ENCODE results near the gene SGTA.

SGTA gene

DNA sequence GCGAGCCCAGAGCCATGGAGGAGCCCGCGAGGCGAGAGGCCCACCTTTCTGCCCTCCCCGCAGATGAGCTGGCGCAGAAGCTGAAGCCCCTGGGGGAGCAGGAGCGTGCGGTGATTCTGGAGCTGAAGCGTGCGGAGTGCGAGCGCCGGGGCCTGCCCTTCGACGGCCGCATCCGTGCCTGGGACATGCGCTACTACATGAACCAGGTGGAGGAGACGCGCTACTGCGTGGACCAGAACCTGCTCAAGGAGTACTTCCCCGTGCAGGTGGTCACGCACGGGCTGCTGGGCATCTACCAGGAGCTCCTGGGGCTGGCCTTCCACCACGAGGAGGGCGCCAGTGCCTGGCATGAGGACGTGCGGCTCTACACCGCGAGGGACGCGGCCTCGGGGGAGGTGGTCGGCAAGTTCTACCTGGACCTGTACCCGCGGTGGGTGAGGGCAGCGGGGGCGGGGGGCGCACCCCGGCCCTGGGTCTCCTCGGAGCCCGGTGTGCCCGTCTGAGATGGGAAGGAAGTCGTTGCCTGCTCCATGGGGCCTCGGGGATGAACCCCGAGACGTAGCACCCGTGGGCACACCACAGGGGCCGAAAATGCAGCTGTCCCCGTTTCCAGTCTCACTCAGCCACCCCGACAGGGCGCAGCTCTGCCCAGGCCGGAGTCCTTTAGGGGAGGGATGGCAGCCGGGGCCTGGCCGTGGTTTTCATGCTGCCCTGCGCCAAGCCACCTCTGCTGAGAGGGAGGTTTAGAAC is 24.5 kb upstream of the SGTA start:
- Histone ChIP-seq H3K4me1 (ENCODE audit: insufficient read depth, low read length) (no peaks in the 10 kb centered on the region), H3K27me3 (ENCODE audit: control insufficient read depth in 1 of 2, insufficient read depth in 2 of 2, low read length in 2 of 2) (no peaks in the 10 kb centered on the region), H3K9me3 (ENCODE audit: low read length) (no peaks in the 10 kb centered on the region), H3K4me3 (ENCODE audit: low read depth in 1 of 2, low read length in 2 of 2) (no peak overlapping the region), H3K36me3 (ENCODE audit: insufficient read depth, low read length) (peaks cover 11% of the 10 kb centered on the region), H3K27ac (ENCODE audit: low read depth, low read length) (no peak overlapping the region), H3K9ac (ENCODE audit: low read length) (no peak overlapping the region)

DNA sequence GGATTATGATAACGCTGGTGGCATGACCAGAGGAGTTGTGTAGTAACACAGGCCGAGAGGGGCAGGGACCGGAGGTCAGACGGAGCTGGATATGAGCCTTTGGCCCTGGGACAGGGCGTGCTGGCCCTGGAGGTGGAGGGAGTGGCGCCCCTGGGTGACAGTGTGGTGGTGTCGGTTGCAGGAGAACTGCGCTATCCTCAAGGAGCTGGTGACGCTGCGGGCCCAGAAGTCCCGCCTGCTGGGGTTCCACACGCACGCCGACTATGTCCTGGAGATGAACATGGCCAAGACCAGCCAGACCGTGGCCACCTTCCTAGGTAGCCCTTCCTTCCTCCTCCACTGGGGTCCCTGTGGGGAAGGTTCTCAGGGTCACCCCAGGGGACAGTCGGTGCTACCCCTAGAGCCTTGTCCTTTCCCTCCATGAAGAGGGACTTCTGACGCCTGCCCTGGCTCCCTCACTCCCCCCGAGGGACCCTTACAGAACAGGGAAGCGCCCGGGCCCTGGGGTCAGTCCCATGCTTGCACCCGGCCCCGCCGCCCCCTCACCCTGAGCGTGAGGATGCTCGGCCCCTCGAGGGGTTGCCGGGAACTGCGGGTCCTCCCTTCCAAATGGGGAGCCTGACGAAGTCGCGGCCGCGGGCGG is 23.8 kb upstream of the SGTA start:
- no peak overlapping the region for H3K27ac ChIP-seq (ENCODE audit: low read depth, low read length)
- H3K9me3 ChIP-seq (ENCODE audit: low read length): no peaks in the 10 kb centered on the region
- peaks cover 11% of the 10 kb centered on the region for H3K36me3 ChIP-seq (ENCODE audit: insufficient read depth, low read length)
- no peaks in the 10 kb centered on the region for H3K27me3 ChIP-seq (ENCODE audit: control insufficient read depth in 1 of 2, insufficient read depth in 2 of 2, low read length in 2 of 2)
- no peak overlapping the region for H3K9ac ChIP-seq (ENCODE audit: low read length)
- no peak overlapping the region for H3K4me3 ChIP-seq (ENCODE audit: low read depth in 1 of 2, low read length in 2 of 2)
- no peaks in the 10 kb centered on the region for H3K4me1 ChIP-seq (ENCODE audit: insufficient read depth, low read length)

DNA sequence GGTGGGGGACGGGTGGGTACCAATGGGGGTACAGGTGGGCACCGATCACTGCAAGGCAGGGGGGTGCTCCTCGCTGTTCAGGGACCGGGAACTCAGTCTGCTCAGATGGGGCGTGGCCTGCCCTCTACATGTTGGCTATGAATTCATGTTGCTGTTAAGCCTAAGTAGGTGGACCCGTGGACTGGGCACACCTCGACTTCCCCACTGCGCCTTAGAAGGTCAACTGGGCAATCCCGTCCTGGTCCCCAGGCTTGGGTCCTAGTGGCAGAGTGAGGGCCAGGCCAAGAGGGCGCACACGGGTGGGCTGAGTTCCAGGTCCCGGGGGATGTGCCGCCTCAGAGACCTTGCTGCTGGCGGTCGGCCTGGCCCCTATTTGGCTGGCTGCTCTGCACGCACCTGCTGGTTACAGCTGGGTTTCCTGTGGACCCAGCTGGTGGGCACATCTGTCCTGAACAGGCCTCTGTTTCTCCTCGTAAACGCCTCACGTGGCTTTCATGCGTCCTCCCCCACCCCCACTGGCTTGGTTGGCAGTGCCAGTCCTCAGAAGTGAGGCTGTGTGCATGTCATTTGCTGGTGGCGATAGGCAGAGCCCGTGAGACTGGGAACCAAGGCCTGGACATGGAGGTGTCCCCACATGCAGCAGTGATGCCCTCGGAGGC is 23.0 kb upstream of the SGTA start:
- H3K9me3 ChIP-seq (ENCODE audit: low read length): no peaks in the 10 kb centered on the region
- H3K27me3 ChIP-seq (ENCODE audit: control insufficient read depth in 1 of 2, insufficient read depth in 2 of 2, low read length in 2 of 2): no peaks in the 10 kb centered on the region
- peaks cover 12% of the 10 kb centered on the region for H3K36me3 ChIP-seq (ENCODE audit: insufficient read depth, low read length)
- no peak overlapping the region for H3K4me3 ChIP-seq (ENCODE audit: low read depth in 1 of 2, low read length in 2 of 2)
- H3K9ac ChIP-seq (ENCODE audit: low read length): no peak overlapping the region
- H3K4me1 ChIP-seq (ENCODE audit: insufficient read depth, low read length): no peaks in the 10 kb centered on the region
- H3K27ac ChIP-seq (ENCODE audit: low read depth, low read length): no peak overlapping the region

DNA sequence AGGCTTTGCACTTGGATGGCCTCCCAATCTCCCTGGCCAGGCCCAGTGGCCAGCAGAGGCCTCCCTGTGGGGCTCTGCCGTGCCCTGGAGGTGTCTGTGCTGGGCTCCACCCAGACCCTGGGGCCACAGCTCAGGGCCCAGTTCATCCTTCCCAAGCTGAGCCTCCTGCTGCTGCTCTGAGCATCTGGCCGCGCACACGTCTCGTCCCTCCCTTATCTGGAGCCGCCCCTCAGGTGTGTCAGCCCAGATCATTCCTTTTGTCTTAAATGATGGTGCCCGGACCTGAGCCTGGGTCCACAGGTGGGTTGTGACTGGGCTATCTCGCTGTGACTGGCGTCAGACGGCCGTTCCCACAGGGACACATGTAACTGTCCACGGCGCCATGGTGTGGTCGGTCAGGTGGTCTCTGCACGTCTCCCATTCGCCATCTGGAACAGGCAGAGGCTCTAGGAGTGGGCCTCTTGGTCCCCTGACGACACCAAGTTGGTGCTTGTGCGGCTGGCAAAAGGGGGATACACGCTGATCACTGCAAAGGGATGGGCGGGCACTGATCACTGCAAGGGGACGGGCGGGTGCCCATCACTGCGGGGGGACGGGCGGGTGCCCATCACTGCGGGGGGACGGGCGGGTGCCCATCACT is 22.3 kb upstream of the SGTA start:
- Histone ChIP-seq H3K9ac (ENCODE audit: low read length) (no peak overlapping the region), H3K36me3 (ENCODE audit: insufficient read depth, low read length) (peaks cover 19% of the 10 kb centered on the region), H3K4me3 (ENCODE audit: low read depth in 1 of 2, low read length in 2 of 2) (no peak overlapping the region), H3K27me3 (ENCODE audit: control insufficient read depth in 1 of 2, insufficient read depth in 2 of 2, low read length in 2 of 2) (no peaks in the 10 kb centered on the region), H3K4me1 (ENCODE audit: insufficient read depth, low read length) (no peaks in the 10 kb centered on the region), H3K27ac (ENCODE audit: low read depth, low read length) (no peak overlapping the region), H3K9me3 (ENCODE audit: low read length) (no peaks in the 10 kb centered on the region)

- Histone ChIP-seq H3K27ac (ENCODE audit: low read depth, low read length) (no peak overlapping the region), H3K9me3 (ENCODE audit: low read length) (no peaks in the 10 kb centered on the region), H3K27me3 (ENCODE audit: control insufficient read depth in 1 of 2, insufficient read depth in 2 of 2, low read length in 2 of 2) (no peaks in the 10 kb centered on the region), H3K4me3 (ENCODE audit: low read depth in 1 of 2, low read length in 2 of 2) (no peak overlapping the region), H3K9ac (ENCODE audit: low read length) (no peak overlapping the region), H3K36me3 (ENCODE audit: insufficient read depth, low read length) (peaks cover 19% of the 10 kb centered on the region), H3K4me1 (ENCODE audit: insufficient read depth, low read length) (no peaks in the 10 kb centered on the region)
Measured at GRCh38 chr19:2804156-2805004, 21.3 kb upstream of the SGTA start.

DNA sequence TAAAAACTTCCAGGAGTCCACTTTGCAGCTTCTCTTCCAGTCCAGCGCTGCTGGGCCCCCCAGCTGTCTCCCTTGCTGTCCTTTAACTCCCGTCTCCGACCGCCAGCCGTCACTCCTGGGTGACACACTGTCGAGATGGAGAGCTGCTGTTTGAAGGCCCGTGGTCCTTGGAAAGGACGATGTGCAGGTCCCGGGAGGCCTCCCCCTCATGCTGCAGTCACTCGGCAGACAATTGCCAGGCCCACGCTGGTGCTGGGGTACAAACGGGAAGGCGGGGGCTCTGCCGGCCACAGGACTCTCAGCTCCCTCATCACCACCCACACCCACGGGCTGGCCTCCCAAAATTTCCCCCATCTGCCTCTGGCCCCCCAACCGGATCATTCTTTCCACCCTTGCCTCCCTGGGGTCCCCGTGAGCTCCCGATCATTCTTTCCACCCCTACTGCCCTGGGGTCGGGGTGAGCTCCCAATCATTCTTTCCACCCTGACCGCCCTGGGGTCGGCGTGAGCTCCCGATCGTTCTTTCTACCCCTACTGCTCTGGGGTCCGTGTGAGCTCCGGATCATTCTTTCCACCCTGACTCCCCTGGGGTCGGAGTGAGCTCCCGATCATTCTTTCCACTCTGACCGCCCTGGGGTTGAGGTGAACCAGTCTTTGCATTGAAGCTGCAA is 20.5 kb upstream of the SGTA start:
- Histone ChIP-seq H3K27me3 (ENCODE audit: control insufficient read depth in 1 of 2, insufficient read depth in 2 of 2, low read length in 2 of 2) (no peaks in the 10 kb centered on the region), H3K36me3 (ENCODE audit: insufficient read depth, low read length) (peaks cover 19% of the 10 kb centered on the region), H3K4me3 (ENCODE audit: low read depth in 1 of 2, low read length in 2 of 2) (no peak overlapping the region), H3K4me1 (ENCODE audit: insufficient read depth, low read length) (no peaks in the 10 kb centered on the region), H3K9me3 (ENCODE audit: low read length) (no peaks in the 10 kb centered on the region), H3K9ac (ENCODE audit: low read length) (no peak overlapping the region), H3K27ac (ENCODE audit: low read depth, low read length) (no peak overlapping the region)

GRCh38 chr19:2802826-2803225 is 19.8 kb upstream of the SGTA start:
- H3K4me1 ChIP-seq (ENCODE audit: insufficient read depth, low read length): no peaks in the 10 kb centered on the region
- H3K27me3 ChIP-seq (ENCODE audit: control insufficient read depth in 1 of 2, insufficient read depth in 2 of 2, low read length in 2 of 2): no peaks in the 10 kb centered on the region
- H3K9ac ChIP-seq (ENCODE audit: low read length): no peak overlapping the region
- H3K27ac ChIP-seq (ENCODE audit: low read depth, low read length): no peak overlapping the region
- H3K36me3 ChIP-seq (ENCODE audit: insufficient read depth, low read length): peaks cover 19% of the 10 kb centered on the region
- H3K9me3 ChIP-seq (ENCODE audit: low read length): no peaks in the 10 kb centered on the region
- no peak overlapping the region for H3K4me3 ChIP-seq (ENCODE audit: low read depth in 1 of 2, low read length in 2 of 2)

DNA sequence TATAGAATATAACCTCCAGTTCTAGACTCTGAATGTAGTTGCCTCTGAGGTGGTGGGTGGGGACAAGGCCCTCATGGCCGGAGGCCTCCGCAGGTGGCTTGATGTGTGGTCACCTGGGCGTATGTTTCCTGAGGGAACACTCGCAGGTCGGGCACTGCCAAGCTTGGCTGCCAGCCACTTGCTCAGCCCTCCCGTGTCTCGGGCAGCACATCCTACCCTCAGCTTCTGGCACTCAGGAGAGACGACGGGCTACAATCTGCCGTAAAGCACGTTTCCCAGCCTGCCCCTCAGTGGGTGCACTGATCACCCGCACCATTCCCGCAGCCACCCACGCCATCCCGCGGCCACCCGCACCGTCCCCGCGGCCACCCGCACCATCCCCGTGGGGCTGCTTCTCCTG is 17.4 kb upstream of the SGTA start:
- no peak overlapping the region for H3K4me3 ChIP-seq (ENCODE audit: low read depth in 1 of 2, low read length in 2 of 2)
- no peaks in the 10 kb centered on the region for H3K4me1 ChIP-seq (ENCODE audit: insufficient read depth, low read length)
- no peaks in the 10 kb centered on the region for H3K27me3 ChIP-seq (ENCODE audit: control insufficient read depth in 1 of 2, insufficient read depth in 2 of 2, low read length in 2 of 2)
- H3K9me3 ChIP-seq (ENCODE audit: low read length): no peaks in the 10 kb centered on the region
- H3K36me3 ChIP-seq (ENCODE audit: insufficient read depth, low read length): peaks cover 17% of the 10 kb centered on the region
- no peak overlapping the region for H3K9ac ChIP-seq (ENCODE audit: low read length)
- no peak overlapping the region for H3K27ac ChIP-seq (ENCODE audit: low read depth, low read length)

DNA sequence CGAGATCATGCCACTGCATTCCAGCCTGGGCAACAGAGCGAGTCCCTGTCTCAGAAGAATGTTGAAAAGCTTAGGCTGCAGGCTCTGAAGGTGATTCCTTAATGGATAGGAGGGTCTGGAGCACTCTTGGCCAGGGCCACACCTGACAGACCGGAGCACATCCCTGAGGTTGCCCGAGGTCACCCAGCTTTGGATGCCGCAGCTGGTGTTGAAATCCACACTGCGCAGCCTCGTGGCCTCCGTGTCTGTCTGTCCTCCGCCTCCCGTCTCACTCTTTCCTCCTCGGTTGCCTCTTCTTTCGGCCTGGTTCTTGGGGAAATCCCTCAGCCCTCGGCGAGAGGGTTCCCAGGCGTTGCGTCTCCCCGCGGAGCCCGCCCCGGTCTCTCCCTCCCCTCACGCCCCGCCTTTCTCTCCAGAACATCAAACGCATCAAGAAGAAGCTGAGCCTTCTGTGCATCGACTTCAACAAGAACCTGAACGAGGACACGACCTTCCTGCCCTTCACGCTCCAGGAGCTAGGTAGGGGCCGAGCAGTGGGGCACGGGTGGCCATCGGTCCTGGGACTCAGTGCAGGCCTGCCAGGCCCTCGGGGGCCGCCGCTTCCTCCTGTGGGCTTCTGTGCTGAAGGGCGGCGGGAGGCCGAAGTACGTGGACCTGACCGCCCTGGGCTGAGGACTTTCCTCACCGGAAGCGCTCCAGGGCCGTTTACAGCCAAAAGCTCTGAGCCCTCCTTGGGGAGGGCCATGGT is 16.4 kb upstream of the SGTA start:
- H3K4me1 ChIP-seq (ENCODE audit: insufficient read depth, low read length): no peaks in the 10 kb centered on the region
- H3K9me3 ChIP-seq (ENCODE audit: low read length): no peaks in the 10 kb centered on the region
- H3K36me3 ChIP-seq (ENCODE audit: insufficient read depth, low read length): peaks cover 19% of the 10 kb centered on the region
- no peak overlapping the region for H3K27ac ChIP-seq (ENCODE audit: low read depth, low read length)
- H3K9ac ChIP-seq (ENCODE audit: low read length): no peak overlapping the region
- no peak overlapping the region for H3K4me3 ChIP-seq (ENCODE audit: low read depth in 1 of 2, low read length in 2 of 2)
- H3K27me3 ChIP-seq (ENCODE audit: control insufficient read depth in 1 of 2, insufficient read depth in 2 of 2, low read length in 2 of 2): no peaks in the 10 kb centered on the region

DNA sequence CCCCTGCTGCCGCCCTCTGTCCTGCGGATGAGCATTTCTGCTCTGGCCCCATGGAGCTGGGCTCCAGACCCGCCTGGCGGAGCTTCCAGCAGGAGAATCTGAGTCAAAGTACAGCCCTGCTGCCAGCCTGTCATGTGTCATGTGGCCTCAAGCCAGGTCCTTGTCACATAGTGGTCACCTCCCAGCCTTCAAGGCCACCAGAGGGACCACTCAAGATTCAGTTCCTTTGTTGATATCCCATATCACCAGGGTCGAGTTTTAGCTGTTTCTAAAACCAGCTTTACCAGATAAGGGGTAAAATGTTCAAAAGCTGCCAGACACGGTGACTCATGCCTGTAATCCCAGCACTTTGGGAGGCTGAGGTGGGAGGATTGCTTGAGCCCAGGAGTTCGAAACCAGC is 15.7 kb upstream of the SGTA start:
- Histone ChIP-seq H3K27ac (ENCODE audit: low read depth, low read length) (no peak overlapping the region), H3K36me3 (ENCODE audit: insufficient read depth, low read length) (peaks cover 19% of the 10 kb centered on the region), H3K9ac (ENCODE audit: low read length) (no peak overlapping the region)

More for the DNA sequence above, 15.7 kb upstream of the SGTA start:
- no peaks in the 10 kb centered on the region for H3K27me3 ChIP-seq (ENCODE audit: control insufficient read depth in 1 of 2, insufficient read depth in 2 of 2, low read length in 2 of 2)
- no peak overlapping the region for H3K4me3 ChIP-seq (ENCODE audit: low read depth in 1 of 2, low read length in 2 of 2)
- no peaks in the 10 kb centered on the region for H3K9me3 ChIP-seq (ENCODE audit: low read length)
- H3K4me1 ChIP-seq (ENCODE audit: insufficient read depth, low read length): no peaks in the 10 kb centered on the region

Data from muscle layer of colon (tissue), 2 donors.